Fibroblast of lung (primary cell): ENCODE data around the gene SLC25A51.

Experiments used
- CTCF ChIP-seq, 2 donors: IDR thresholded peaks in 1 of 2; conservative IDR thresholded peaks in 1 of 2; 1 replicate in 1 of 2; 2 replicates in 1 of 2; pipeline ENCODE4 v1.5.1; 2011 to 2012; ENCODE audit warnings: low read length in 2 of 2, control low read depth in 1 of 2, inconsistent platforms in 1 of 2, low read depth in 1 of 2, mild to moderate bottlenecking in 1 of 2
- EZH2 ChIP-seq: IDR thresholded peaks from 2 replicates; pipeline ENCODE4 v1.5.1; 2012; ENCODE audit warnings: low read length, control low read depth, mild to moderate bottlenecking; ENCODE audit errors: missing control alignments

- TF ChIP-seq EZH2 (no peak), CTCF (conservative IDR thresholded peaks at IDR 0.05 in 1 of 2, IDR thresholded peaks at IDR 0.05 in 1 of 2; ENCODE audit: low read depth in 1 of 2, low read length in 2 of 2) (no peak)
Measured at GRCh38 chr9:37923796-37924427, 20.0 kb upstream of the SLC25A51 start.
